ENCODE measurements around the gene DGCR6L.
"Not testable (repeated sequence)": the region's sequence is repeated elsewhere in the genome, so short reads cannot be mapped to it uniquely, and the experiment has no call there.

DGCR6L gene

GRCh38 chr22:20292673-20293232, 27.1 kb downstream of the DGCR6L start:
- no peaks in the 10 kb centered on the region for H3K36me3 ChIP-seq
- H3K9me3 ChIP-seq = no peaks in the 10 kb centered on the region
- no peak overlapping the region for H3K4me3 ChIP-seq (ENCODE audit: low read depth, low read length)
- no peaks in the 10 kb centered on the region for H3K4me1 ChIP-seq
- no peaks in the 10 kb centered on the region for H3K27me3 ChIP-seq
- no peak for DNase-seq
- TF ChIP-seq CTCF (IDR thresholded peaks at IDR 0.05; ENCODE audit: low read depth, low read length) = no peak

GRCh38 chr22:20292108-20292507, 27.8 kb downstream of the DGCR6L start:
- H3K27me3 ChIP-seq = no peaks in the 10 kb centered on the region

GRCh38 chr22:20291604-20292063, 28.2 kb downstream of the DGCR6L start:
- Histone ChIP-seq H3K4me3 (ENCODE audit: low read depth, low read length) (no peak overlapping the region), H3K36me3 (no peaks in the 10 kb centered on the region), H3K4me1 (no peaks in the 10 kb centered on the region), H3K9me3 (no peaks in the 10 kb centered on the region), H3K27me3 (no peaks in the 10 kb centered on the region)
- no peak for TF ChIP-seq CTCF (IDR thresholded peaks at IDR 0.05; ENCODE audit: low read depth, low read length)
- DNase-seq = no peak

More at GRCh38 chr22:20292108-20292507, 27.8 kb downstream of the DGCR6L start:
- no peak overlapping the region for H3K4me3 ChIP-seq (ENCODE audit: low read depth, low read length)
- no peaks in the 10 kb centered on the region for H3K36me3 ChIP-seq
- no peaks in the 10 kb centered on the region for H3K4me1 ChIP-seq
- no peak for TF ChIP-seq CTCF (IDR thresholded peaks at IDR 0.05; ENCODE audit: low read depth, low read length)
- DNase-seq = no peak
- no peaks in the 10 kb centered on the region for H3K9me3 ChIP-seq

GRCh38 chr22:20291249-20291586, 28.6 kb downstream of the DGCR6L start:
- DNase-seq = no peak
- TF ChIP-seq CTCF (IDR thresholded peaks at IDR 0.05; ENCODE audit: low read depth, low read length) = no peak
- Histone ChIP-seq H3K9me3 (no peaks in the 10 kb centered on the region), H3K4me3 (ENCODE audit: low read depth, low read length) (no peak overlapping the region), H3K27me3 (no peaks in the 10 kb centered on the region), H3K4me1 (peaks cover 3% of the 10 kb centered on the region), H3K36me3 (no peaks in the 10 kb centered on the region)

GRCh38 chr22:20290578-20291248, 29.1 kb downstream of the DGCR6L start:
- H3K4me1 ChIP-seq = peaks cover 3% of the 10 kb centered on the region
- no peak for DNase-seq
- no peaks in the 10 kb centered on the region for H3K36me3 ChIP-seq
- no peak overlapping the region for H3K4me3 ChIP-seq (ENCODE audit: low read depth, low read length)
- no peaks in the 10 kb centered on the region for H3K9me3 ChIP-seq
- H3K27me3 ChIP-seq = no peaks in the 10 kb centered on the region
- no peak for TF ChIP-seq CTCF (IDR thresholded peaks at IDR 0.05; ENCODE audit: low read depth, low read length)

- no peak for DNase-seq
- Histone ChIP-seq H3K9me3 (no peaks in the 10 kb centered on the region), H3K36me3 (no peaks in the 10 kb centered on the region), H3K4me3 (ENCODE audit: low read depth, low read length) (no peak overlapping the region), H3K27me3 (no peaks in the 10 kb centered on the region), H3K4me1 (peaks cover 3% of the 10 kb centered on the region)
- no peak for TF ChIP-seq CTCF (IDR thresholded peaks at IDR 0.05; ENCODE audit: low read depth, low read length)
Measured at GRCh38 chr22:20290045-20290392, 29.8 kb downstream of the DGCR6L start.

GRCh38 chr22:20289182-20290044, 30.4 kb downstream of the DGCR6L start:
- not testable (repeated sequence) for H3K4me3 ChIP-seq (ENCODE audit: low read depth, low read length); H3K27me3 ChIP-seq; DNase-seq; H3K9me3 ChIP-seq; H3K4me1 ChIP-seq; H3K36me3 ChIP-seq

- peaks cover 12% of the 10 kb centered on the region for H3K4me1 ChIP-seq
- not testable (repeated sequence) for H3K36me3 ChIP-seq; H3K9me3 ChIP-seq; H3K4me3 ChIP-seq (ENCODE audit: low read depth, low read length); H3K27me3 ChIP-seq
- DNase-seq = peak; percentile 66
Measured at GRCh38 chr22:20286784-20287423, 33.0 kb downstream of the DGCR6L start.
